Measurements from ENCODE around the gene DPH6.
"Not testable (repeated sequence)": the region's sequence is repeated elsewhere in the genome, so short reads cannot be mapped to it uniquely, and the experiment has no call there.

The DPH6 gene

DNA sequence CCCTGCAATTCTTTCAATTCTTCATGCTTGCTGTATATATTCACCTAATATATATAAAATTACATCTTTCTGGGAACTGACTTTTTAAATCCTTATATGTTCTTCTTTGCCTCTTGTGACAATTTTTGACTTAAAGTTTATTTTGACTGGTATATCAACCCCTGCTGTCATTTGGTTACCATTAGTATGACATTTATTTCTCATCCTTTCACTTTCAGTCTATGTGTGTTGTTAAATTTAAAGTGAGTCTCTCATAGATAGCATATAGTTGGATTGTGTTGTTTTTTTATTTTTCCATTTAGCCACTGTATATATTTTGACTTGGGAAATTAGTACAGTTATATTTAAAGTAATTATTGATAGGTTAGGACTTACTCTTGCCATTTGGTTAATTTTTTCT lies 194.9 kb downstream of the DPH6 start:
- in situ Hi-C loops (cut with HindIII; ENCODE audit: low sequenced_read_pairs): no loop called here

- in situ Hi-C loops (cut with HindIII; ENCODE audit: low sequenced_read_pairs): no loop called here
Observed at GRCh38 chr15:35349916-35350315, 196.0 kb downstream of the DPH6 start.

- in situ Hi-C loops (cut with HindIII; ENCODE audit: low sequenced_read_pairs): no loop called here
Observed at GRCh38 chr15:35330916-35331315, 215.0 kb downstream of the DPH6 start.

DNA sequence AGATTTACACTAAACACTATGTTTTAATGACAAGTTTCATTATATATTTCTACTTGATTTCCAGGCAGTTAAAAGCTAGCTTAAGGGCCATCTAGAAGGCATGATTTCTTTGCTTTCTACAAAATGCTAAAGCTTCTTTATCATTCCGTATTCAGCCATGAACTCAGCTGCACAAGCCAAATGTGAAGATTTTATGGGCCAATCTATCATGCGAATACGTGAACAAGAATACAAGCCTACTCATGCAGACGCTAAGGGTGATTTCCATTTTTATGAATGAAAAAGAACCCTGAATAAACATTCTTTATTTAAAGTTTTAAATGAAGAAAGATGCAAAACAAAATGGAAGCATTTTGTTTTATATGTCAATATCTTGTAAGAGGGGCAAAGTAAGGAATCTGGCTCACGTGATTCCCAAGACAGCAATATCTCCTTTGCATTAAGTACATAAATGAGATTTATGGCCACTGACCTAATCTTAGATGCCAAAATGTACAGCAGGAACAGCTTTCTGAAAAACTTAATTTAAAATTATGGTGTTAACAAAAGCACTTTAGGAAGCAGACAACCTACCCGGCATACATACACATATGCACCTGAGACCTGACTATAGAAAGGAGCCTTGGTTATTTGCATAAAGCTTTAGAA lies 215.8 kb downstream of the DPH6 start:
- in situ Hi-C loops (cut with HindIII; ENCODE audit: low sequenced_read_pairs): no loop called here

- in situ Hi-C loops (cut with HindIII; ENCODE audit: low sequenced_read_pairs): no loop called here
Observed at GRCh38 chr15:35329521-35329961, 216.4 kb downstream of the DPH6 start.

GRCh38 chr15:35328836-35329235 lies 217.1 kb downstream of the DPH6 start:
- in situ Hi-C loops (cut with HindIII; ENCODE audit: low sequenced_read_pairs): not testable (repeated sequence)

DNA sequence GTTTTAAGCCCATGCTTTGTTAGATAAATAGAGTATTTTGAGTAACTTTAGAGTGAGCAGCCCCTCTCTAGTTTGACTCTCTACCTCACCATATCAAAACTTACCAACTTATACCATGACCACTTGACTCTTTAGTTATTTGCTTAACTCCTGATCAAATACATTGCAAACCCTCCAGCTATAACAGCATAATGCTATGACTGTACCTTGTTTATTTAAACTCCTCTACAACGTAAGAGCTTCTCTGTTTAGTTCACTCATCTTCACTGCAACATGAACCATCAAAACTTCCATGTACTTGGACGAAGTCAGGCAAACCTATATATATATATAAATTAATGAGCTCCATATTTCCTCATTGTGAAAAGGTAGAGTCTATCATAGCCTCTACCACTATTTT lies 218.2 kb downstream of the DPH6 start:
- in situ Hi-C loops (cut with HindIII; ENCODE audit: low sequenced_read_pairs): no loop called here

DNA sequence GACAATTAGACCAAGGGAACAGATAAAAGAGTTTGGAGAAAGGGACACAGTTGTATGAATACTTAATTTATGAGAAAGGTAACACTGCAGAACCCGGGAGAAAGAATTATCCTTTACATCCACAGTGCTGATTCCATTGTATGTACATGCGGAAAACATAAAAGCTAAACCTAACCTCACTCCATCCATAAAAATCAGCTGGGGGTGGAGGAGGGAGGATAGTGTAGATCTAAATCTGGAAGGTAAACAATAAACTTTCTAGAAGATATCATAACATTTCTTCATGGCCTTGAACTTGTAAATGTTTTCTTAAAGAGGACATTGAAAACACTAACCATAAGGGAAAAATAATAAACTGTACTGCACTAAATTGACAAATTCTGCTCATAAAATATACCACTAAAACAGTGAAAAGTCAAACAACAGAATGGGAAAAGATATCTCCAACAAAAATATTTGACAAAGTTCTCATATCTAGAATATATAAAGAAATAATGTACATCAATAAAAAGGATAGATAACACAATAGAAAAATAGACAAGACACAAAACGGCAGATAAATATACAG lies 220.5 kb downstream of the DPH6 start:
- in situ Hi-C loops (cut with HindIII; ENCODE audit: low sequenced_read_pairs): no loop called here

DNA sequence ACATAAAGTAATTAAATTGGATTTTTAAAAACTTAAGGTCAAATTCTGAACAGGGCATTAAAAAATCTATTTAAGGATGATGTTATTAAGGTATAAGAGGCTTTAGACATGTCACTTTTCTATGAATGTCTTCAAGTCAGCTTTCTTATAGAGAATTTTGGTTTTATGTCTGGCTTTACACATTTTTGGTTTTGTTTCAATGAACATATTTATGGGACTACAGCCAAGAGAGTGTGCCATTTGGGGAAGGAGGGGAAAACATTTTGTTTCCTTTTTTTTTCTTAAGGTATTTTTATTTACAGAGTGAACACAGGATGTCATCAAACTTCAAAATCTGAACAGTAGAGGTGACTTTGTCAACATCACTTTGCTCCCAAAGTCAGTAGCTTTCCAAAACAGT lies 222.8 kb downstream of the DPH6 start:
- in situ Hi-C loops (cut with HindIII; ENCODE audit: low sequenced_read_pairs): no loop called here

GRCh38 chr15:35321926-35322325 lies 224.0 kb downstream of the DPH6 start:
- in situ Hi-C loops (cut with HindIII; ENCODE audit: low sequenced_read_pairs): no loop called here

DNA sequence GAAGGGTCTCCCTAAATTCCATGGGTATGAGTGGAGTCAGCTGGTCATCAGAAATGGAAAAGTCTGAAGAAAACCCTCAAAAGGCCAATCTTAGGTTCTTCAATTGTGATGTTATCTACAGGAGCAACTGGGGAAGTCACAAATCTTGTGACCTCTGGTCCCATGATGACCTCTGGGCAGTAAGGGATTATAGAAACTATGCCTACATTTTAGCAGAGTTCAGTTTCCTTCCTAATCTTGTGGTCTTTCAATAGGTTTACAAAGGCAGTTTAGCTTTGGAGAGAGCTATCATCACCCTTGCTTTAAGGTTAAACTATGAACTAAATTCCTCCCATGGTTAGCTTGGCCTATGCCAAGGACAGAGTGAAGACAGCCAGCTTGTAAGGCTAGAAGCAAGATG lies 225.1 kb downstream of the DPH6 start:
- in situ Hi-C loops (cut with HindIII; ENCODE audit: low sequenced_read_pairs): no loop called here

All from endothelial cell of hepatic sinusoid (primary cell).